Vagina (tissue), 2 donors: ENCODE data around the gene PARP2. TPM values are rescaled to one million over a fixed set of nuclear protein-coding genes. Genes with fewer than 3 reads are reported as not detected.
"Not testable (repeated sequence)": the region's sequence is repeated elsewhere in the genome, so short reads cannot be mapped to it uniquely, and the experiment has no call there.

Experiments
- DNase-seq, 2 donors: peaks; one replicate each; pipeline ENCODE4 v3.0.0-alpha.2; 2017; ENCODE audit errors: extremely low spot score in 2 of 2
- H3K27ac ChIP-seq: fragments of 200-600 bp; sonication (generic); one replicate; pipeline ENCODE4 v1.5.1; 2019
- H3K27me3 ChIP-seq: fragments of 200-600 bp; sonication (generic); one replicate; pipeline ENCODE4 v1.5.1; 2019
- H3K36me3 ChIP-seq, 2 donors: fragments of 200-600 bp; sonication (generic); one replicate each; pipeline ENCODE4 v1.5.1; 2017 to 2019
- H3K4me1 ChIP-seq: fragments of 200-600 bp; sonication (generic); one replicate; pipeline ENCODE4 v1.5.1; 2019
- H3K4me3 ChIP-seq, 2 donors: fragments of 200-600 bp; sonication (generic); 1 replicate in 1 of 2; 2 replicates in 1 of 2; pipeline ENCODE4 v1.5.1; 2016 to 2019
- H3K9me3 ChIP-seq: fragments of 200-600 bp; sonication (generic); one replicate; pipeline ENCODE4 v1.5.1; 2019
- CTCF ChIP-seq, 3 experiments: fragments of 450-650 bp in 2 of 3; fragments of 200-600 bp in 1 of 3; sonication (generic) in 1 of 3; IDR thresholded peaks; one replicate each; pipeline ENCODE4 v1.5.1; 2017 to 2019; ENCODE audit warnings: antibody characterized with exemption in 3 of 3, mild to moderate bottlenecking in 2 of 3, moderate library complexity in 2 of 3
- POLR2A ChIP-seq, 2 donors: fragments of 450-650 bp; IDR thresholded peaks; one replicate each; pipeline ENCODE4 v1.6.1; 2017; ENCODE audit warnings: antibody characterized with exemption in 2 of 2, mild to moderate bottlenecking in 2 of 2, moderate library complexity in 2 of 2
- POLR2AphosphoS5 ChIP-seq, 2 donors: sonication (generic); formaldehyde crosslinking; IDR thresholded peaks; one replicate each; pipeline ENCODE4 v1.9.0; 2017; ENCODE audit warnings: antibody characterized with exemption in 2 of 2, mild to moderate bottlenecking in 2 of 2, low read depth in 1 of 2; ENCODE audit not compliant: insufficient read depth in 1 of 2
- intact Hi-C: fragments of 100-400 bp; cut with DNase I; formaldehyde crosslinking; loops from one replicate; pipeline ENCODE4 v1.15.1; 2023
- total RNA-seq: library from RNA; depleted of rRNA; stranded (reverse); fragments of >200 nt; gene quantifications from one replicate; pipeline ENCODE4 v1.2.3, GENCODE V29; 2016

PARP2 gene
- total RNA-seq, 1 donor from 2014 or later: 5.9 TPM

- no peak for TF ChIP-seq CTCF (IDR thresholded peaks at IDR 0.05)
- no peak for TF ChIP-seq POLR2AphosphoS5 (IDR thresholded peaks at IDR 0.05; ENCODE audit: insufficient read depth in 1 of 2, low read depth in 1 of 2)
- TF ChIP-seq POLR2A (IDR thresholded peaks at IDR 0.05): no peak
- H3K27ac ChIP-seq: no peak overlapping the region
- no peak for DNase-seq
- H3K27me3 ChIP-seq: no peaks in the 10 kb centered on the region
- no peaks in the 10 kb centered on the region for H3K9me3 ChIP-seq
- peaks cover 6% of the 10 kb centered on the region for H3K4me1 ChIP-seq
- peaks cover 0 to 43% of the 10 kb centered on the region in 2 donors for H3K36me3 ChIP-seq
- H3K4me3 ChIP-seq: no peak overlapping the region
- intact Hi-C loops: no loop called here
Observed at GRCh38 chr14:20346713-20347112, 3.3 kb downstream of the PARP2 start.

GRCh38 chr14:20347747-20348146 lies 4.3 kb downstream of the PARP2 start:
- Histone ChIP-seq H3K27ac (no peak overlapping the region), H3K9me3 (no peaks in the 10 kb centered on the region), H3K4me1 (peaks cover 6% of the 10 kb centered on the region), H3K27me3 (no peaks in the 10 kb centered on the region), H3K4me3 (no peak overlapping the region), H3K36me3 (peaks cover 0 to 54% of the 10 kb centered on the region in 2 donors)
- TF ChIP-seq CTCF (IDR thresholded peaks at IDR 0.05) (no peak), POLR2AphosphoS5 (IDR thresholded peaks at IDR 0.05; ENCODE audit: insufficient read depth in 1 of 2, low read depth in 1 of 2) (no peak), POLR2A (IDR thresholded peaks at IDR 0.05) (no peak)
- DNase-seq: no peak
- intact Hi-C loops: no loop called here

GRCh38 chr14:20350282-20350681 lies 6.8 kb downstream of the PARP2 start:
- H3K27ac ChIP-seq: no peak overlapping the region
- H3K36me3 ChIP-seq: peaks cover 0 to 69% of the 10 kb centered on the region in 2 donors
- no peaks in the 10 kb centered on the region for H3K27me3 ChIP-seq

GRCh38 chr14:20350860-20351259 lies 7.4 kb downstream of the PARP2 start:
- intact Hi-C loops: no loop called here
- no peak for DNase-seq
- H3K27ac ChIP-seq: no peak overlapping the region
- no peak overlapping the region for H3K4me3 ChIP-seq
- H3K4me1 ChIP-seq: no peaks in the 10 kb centered on the region
- no peak for TF ChIP-seq CTCF (IDR thresholded peaks at IDR 0.05)
- TF ChIP-seq POLR2A (IDR thresholded peaks at IDR 0.05): no peak
- TF ChIP-seq POLR2AphosphoS5 (IDR thresholded peaks at IDR 0.05; ENCODE audit: insufficient read depth in 1 of 2, low read depth in 1 of 2): no peak
- peaks cover 0 to 67% of the 10 kb centered on the region in 2 donors for H3K36me3 ChIP-seq
- H3K27me3 ChIP-seq: no peaks in the 10 kb centered on the region
- H3K9me3 ChIP-seq: no peaks in the 10 kb centered on the region

More at GRCh38 chr14:20350282-20350681, 6.8 kb downstream of the PARP2 start:
- Histone ChIP-seq H3K4me1 (no peaks in the 10 kb centered on the region), H3K4me3 (no peak overlapping the region), H3K9me3 (no peaks in the 10 kb centered on the region)
- no peak for DNase-seq
- TF ChIP-seq CTCF (IDR thresholded peaks at IDR 0.05) (no peak), POLR2A (IDR thresholded peaks at IDR 0.05) (no peak), POLR2AphosphoS5 (IDR thresholded peaks at IDR 0.05; ENCODE audit: insufficient read depth in 1 of 2, low read depth in 1 of 2) (no peak)
- intact Hi-C loops: no loop called here

- TF ChIP-seq POLR2A (IDR thresholded peaks at IDR 0.05) (no peak), CTCF (IDR thresholded peaks at IDR 0.05) (no peak), POLR2AphosphoS5 (IDR thresholded peaks at IDR 0.05; ENCODE audit: insufficient read depth in 1 of 2, low read depth in 1 of 2) (no peak)
- no peak for DNase-seq
- H3K9me3 ChIP-seq: no peaks in the 10 kb centered on the region
- H3K27me3 ChIP-seq: no peaks in the 10 kb centered on the region
- no peak overlapping the region for H3K4me3 ChIP-seq
- H3K36me3 ChIP-seq: peaks cover 0 to 58% of the 10 kb centered on the region in 2 donors
- H3K4me1 ChIP-seq: no peaks in the 10 kb centered on the region
- H3K27ac ChIP-seq: no peak overlapping the region
- intact Hi-C loops: no loop called here
Observed at GRCh38 chr14:20356422-20356821, 13.0 kb downstream of the PARP2 start.

- DNase-seq, H3K4me1 ChIP-seq, H3K9me3 ChIP-seq, H3K4me3 ChIP-seq, H3K27me3 ChIP-seq, H3K27ac ChIP-seq, intact Hi-C loops: not testable (repeated sequence)
- H3K36me3 ChIP-seq: peaks cover 0 to 37% of the 10 kb centered on the region in 2 donors
Observed at GRCh38 chr14:20358474-20358873, 15.0 kb downstream of the PARP2 start.
